Neural progenitor cell (in vitro differentiated cells): ENCODE results near the gene RIPK4.

Experiments used
- CTCF ChIP-seq: fragments of 200-600 bp; sonication (generic); IDR thresholded peaks from 2 replicates; pipeline ENCODE4 v1.5.1; 2017; ENCODE audit warnings: antibody characterized with exemption, mild to moderate bottlenecking
- EZH2 ChIP-seq: fragments of 200-600 bp; sonication (generic); IDR thresholded peaks from 2 replicates; pipeline ENCODE4 v1.6.1; 2017; ENCODE audit warnings: antibody characterized with exemption, mild to moderate bottlenecking, moderate library complexity
- EZH2phosphoT487 ChIP-seq: fragments of 200-600 bp; sonication (generic); IDR thresholded peaks from 2 replicates; pipeline ENCODE4 v1.6.1; 2017; ENCODE audit warnings: antibody characterized with exemption

GRCh38 chr21:41713495-41714281 is 53.2 kb downstream of the RIPK4 start:
- TF ChIP-seq EZH2phosphoT487 (no peak), CTCF (no peak), EZH2 (no peak)
